Limb (tissue), 2 donors: ENCODE data around the gene GATA2.
A peak's percentile ranks its signal among the peaks of the same experiment; 100 is the strongest.

Source experiments
- DNase-seq, 2 donors: peaks; one replicate each; pipeline ENCODE4 v3.0.0-alpha.2; 2016; ENCODE audit errors: extremely low spot score in 2 of 2

Gene GATA2

GRCh38 chr3:128502712-128503111 is 9.7 kb upstream of the GATA2 start:
- DNase-seq: no peak

DNA sequence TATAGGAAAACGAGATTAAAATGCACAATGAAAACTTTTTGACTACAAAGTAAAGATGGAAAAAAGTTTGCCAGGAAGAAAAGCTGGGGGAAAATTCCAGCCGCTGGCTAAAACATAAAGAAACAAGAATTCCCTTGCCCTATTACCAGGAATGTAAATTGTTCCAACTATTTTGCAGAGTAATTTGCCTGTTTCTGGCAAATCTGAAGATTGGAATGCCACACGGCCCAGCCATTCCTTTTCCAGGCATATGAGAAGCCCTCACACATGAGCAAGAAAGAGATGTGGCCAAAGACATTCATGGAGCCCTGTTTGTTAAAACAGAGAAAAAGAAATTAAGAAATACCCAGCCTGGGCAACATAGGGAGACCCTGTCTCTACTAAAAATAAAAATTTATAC is 8.4 kb upstream of the GATA2 start:
- no peak for DNase-seq

GRCh38 chr3:128500556-128500955 is 7.6 kb upstream of the GATA2 start:
- no peak for DNase-seq

GRCh38 chr3:128499724-128500275 is 6.8 kb upstream of the GATA2 start:
- DNase-seq: no peak

DNA sequence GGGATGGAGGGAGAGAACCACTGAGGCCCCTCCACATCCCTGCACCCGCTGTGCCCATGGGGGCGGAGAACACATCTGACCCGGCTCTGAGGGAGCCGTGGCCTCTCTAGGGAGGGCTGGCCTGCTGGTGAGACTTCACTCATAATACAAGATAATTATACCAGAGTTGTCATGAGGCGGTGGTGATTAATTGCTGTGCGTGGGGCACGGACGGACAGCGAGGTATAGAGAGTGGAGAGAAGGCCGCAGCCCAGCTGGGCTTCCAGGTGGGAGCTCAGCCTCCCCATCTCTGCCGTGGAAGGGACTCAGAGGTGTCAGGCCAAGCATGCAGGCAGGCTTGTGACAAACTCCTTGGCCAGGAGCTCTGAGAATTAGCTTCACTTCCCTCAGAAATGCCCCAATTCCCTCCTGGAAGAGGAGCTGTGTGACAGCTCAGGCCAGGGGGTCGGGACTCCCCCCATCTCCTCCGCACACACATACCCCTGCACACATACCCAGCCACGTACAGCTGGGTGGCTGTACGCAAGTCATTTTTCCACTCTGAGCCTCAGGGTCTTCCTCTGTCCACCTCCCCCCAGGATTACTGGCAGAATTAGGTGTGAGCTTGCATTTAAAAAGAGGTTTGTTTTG is 6.0 kb upstream of the GATA2 start:
- DNase-seq: peak in 1 of 2 donors; percentile 20

DNA sequence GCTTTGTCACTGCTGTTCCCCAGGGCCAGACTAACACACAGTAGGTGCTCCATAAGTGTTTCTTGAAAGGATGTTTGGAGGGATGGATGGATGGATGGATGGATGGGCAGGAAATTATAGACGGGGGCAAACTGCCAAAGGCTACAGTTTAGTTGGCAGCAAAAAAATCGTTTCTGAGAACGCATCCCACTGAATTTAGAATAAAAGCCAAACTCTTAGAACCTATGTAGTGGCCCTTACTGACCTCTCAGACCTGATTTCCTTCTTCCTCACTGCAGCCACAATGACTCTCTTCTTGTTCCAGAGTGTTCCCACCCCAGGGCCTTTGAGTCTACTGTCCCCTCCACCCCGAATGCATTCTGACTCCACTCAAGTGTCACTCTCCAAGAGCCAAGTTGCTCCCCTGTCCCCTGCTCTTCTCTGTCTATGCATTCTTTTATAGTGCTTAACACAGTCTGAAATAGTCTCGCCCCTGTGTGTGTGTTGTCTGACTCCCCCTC is 5.2 kb upstream of the GATA2 start:
- DNase-seq: no peak

DNA sequence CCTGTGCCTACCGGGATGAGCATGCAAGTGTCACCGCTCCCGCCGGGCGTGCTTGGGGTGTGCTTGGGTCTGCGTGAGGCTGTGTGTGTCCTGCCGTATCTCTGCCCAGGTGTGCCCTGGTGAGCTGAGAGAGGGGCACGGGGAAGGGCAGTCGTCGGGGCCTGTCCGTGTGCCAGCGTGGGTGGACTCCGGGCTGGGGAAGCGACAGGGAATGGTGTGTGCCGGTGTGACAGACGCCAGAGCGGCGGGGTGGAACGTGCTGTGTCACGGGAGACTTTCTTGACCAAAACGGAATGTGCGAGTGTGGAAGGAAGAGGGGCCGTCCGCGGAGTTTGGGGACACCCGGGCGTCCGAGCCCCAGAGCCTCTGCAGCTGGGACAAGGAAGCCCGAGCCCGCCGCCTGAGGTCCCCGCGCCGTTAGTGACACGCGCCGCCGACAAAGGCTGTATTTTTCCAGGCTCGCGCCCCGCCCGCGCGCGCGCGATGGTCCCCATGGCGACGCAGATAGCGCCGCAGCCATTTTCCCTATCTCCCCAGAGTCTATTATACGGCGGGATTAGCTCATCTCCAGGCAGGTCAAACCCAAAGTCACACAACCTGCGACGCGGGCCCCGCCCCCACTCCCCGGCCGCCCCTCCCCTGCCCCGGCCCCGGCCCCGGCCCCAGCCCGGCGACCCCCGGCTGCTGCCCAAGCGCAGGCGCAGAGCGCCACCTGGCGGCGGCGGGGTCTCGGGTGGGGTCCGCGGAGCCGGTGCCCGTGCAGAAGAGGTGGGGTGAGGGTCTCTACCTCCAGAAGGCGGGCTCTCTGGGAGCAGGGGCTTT is 4.5 kb upstream of the GATA2 start:
- DNase-seq: peak; percentile 53 to 88

DNA sequence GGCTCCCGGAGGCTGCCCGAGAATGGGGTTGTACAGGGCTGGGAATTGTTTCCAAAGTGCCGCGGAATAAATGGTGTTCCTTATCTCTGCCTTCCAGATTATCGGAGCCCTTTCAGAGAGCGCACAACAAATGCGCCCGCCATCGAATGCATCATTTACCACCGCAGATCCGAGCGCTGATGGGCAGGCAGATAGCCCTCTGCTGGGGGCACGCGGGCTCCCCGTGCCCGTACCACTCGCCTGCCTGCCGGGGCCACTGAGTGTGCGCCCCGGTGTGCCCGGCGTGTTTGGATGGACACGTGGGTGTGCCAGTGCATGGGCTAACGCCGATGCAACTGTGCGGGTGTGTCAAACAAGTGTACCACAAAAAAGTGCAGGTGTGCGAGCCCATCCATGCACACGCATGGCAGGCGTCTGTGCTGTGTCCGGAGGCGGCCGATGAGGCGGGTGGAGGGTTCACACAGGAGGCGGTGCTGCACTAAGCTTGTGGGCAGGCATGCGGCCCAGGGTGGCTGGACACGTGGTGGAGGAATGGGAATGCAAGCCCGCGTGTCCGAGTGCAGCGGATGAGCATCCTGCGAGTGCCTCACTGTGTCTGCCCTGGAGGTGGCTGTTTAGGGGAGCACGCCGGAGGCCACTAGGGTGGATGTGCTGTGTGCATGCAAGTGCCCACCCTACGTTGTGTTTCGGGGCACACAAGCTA is 3.8 kb upstream of the GATA2 start:
- no peak for DNase-seq

GRCh38 chr3:128496019-128496601 is 3.1 kb upstream of the GATA2 start:
- DNase-seq: no peak

GRCh38 chr3:128495435-128495970 is 2.5 kb upstream of the GATA2 start:
- DNase-seq: no peak

GRCh38 chr3:128494367-128494650 is 1.3 kb upstream of the GATA2 start:
- no peak for DNase-seq

DNA sequence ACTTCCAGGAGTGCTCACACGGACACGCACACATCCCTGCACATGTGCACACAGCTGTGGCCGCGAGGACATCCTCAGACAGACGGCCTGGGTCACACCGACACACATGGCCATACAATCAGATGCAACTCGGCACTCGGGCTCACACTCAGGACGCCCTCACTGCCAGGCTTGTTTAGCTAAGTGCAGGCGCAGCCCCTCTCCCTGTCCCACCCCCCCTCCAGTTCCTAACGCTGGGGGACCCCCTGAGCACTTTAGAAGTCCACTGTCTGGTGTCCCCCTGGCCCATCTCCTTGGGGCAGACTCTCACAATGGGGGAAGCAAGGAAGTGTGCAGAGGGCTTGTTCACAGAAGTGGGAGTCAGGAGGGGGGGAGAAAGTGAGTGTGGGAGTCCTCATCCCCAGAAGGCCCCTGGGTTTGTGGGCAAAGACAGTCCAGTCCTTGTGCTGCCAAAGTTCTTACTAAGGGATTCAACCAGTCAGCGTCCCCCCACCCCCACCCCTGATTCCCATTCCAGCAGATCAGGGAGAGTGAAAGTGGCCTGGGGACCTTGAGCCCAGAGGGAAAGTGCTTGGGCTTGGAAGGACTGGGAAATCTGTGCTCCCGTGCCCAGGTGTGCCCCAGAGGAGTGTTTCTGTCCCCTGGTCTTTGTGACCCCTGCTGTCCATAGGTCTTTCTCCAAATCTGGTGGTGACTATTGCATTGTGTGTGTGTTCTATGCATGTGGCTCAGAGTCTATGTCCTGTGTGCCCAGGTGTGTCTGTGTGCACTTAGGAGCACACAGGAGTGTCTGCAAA is 767 bp upstream of the GATA2 start:
- peak in 1 of 2 donors; percentile 28 for DNase-seq

GRCh38 chr3:128491941-128492670 is 895 bp downstream of the GATA2 start:
- no peak for DNase-seq

GRCh38 chr3:128491691-128491940 is 1.4 kb downstream of the GATA2 start:
- DNase-seq: peak in 1 of 2 donors; percentile 78

GRCh38 chr3:128490915-128491690 is 1.9 kb downstream of the GATA2 start:
- peak in 1 of 2 donors; percentile 42 for DNase-seq

DNA sequence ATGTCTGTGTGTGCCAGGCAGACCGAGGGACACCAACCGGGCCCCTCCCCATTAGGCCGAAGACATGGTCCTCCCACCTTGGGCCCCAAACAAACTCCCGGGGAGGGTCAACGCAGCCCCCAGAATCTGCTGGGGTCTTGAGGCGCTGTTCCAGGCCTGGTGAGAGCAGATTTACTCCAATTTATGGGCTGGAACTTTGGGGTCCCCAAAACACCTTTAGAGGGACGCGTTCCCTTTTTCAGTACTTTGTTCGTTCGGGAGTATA is 2.4 kb downstream of the GATA2 start:
- DNase-seq: no peak

GRCh38 chr3:128489927-128490649 is 2.9 kb downstream of the GATA2 start:
- DNase-seq: peak in 1 of 2 donors; percentile 66

DNA sequence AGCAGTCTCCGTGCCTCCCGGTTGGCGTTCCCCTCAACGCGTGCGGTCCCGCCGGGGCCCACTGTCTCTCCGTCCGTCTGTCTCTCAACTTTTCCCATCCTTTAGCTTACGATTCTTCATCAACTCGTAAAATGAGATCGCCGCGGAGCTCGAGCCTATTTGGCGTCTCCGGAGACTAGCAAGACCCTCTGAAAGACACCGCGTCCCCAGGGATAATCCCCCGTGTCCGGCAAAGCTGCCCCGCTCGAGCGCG is 3.4 kb downstream of the GATA2 start:
- no peak for DNase-seq

GRCh38 chr3:128488991-128489673 is 3.9 kb downstream of the GATA2 start:
- peak in 1 of 2 donors; percentile 75 for DNase-seq
